ENCODE measurements around the gene SLC4A11. TPM values are rescaled to one million over a fixed set of nuclear protein-coding genes. Genes with fewer than 3 reads are reported as not detected.

SLC4A11 gene
- polyA plus RNA-seq, 1 donor from 2014 or later = 0.19 TPM

DNA sequence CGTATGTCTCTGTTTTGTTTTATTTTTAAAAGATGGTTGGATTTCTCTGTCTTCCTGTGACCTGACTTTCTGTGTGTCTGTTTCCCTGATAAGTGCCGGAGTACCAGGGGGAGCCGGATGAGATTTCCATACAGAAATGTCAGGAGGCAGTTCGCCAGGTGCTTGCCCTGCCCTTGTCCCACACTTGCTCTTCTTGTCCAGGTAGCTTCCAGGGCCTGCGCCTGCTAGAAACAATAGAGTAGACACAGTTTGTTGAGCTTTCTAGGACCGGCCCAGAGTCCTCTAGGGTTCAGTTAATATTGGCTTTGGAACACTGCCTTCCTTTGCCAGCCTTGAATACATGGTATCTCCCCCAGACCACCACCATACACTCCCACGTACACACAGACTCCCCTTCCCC lies 25.8 kb downstream of the SLC4A11 start:
- Histone ChIP-seq H3K27ac (ENCODE audit: low read length) (no peak overlapping the region), H3K9ac (ENCODE audit: low read length) (no peak overlapping the region)
- TF ChIP-seq POLR2AphosphoS5 (IDR thresholded peaks at IDR 0.05) = no peak
- no peak for TF ChIP-seq RAD21 (conservative IDR thresholded peaks at IDR 0.05)
- TF ChIP-seq, protein P1, sequence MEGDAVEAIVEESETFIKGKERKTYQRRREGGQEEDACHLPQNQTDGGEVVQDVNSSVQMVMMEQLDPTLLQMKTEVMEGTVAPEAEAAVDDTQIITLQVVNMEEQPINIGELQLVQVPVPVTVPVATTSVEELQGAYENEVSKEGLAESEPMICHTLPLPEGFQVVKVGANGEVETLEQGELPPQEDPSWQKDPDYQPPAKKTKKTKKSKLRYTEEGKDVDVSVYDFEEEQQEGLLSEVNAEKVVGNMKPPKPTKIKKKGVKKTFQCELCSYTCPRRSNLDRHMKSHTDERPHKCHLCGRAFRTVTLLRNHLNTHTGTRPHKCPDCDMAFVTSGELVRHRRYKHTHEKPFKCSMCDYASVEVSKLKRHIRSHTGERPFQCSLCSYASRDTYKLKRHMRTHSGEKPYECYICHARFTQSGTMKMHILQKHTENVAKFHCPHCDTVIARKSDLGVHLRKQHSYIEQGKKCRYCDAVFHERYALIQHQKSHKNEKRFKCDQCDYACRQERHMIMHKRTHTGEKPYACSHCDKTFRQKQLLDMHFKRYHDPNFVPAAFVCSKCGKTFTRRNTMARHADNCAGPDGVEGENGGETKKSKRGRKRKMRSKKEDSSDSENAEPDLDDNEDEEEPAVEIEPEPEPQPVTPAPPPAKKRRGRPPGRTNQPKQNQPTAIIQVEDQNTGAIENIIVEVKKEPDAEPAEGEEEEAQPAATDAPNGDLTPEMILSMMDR (IDR thresholded peaks at IDR 0.05; ENCODE audit: poor library complexity, severe bottlenecking) = no peak
- TF ChIP-seq SMC3 (conservative IDR thresholded peaks at IDR 0.05; ENCODE audit: poor library complexity) = no peak

DNA sequence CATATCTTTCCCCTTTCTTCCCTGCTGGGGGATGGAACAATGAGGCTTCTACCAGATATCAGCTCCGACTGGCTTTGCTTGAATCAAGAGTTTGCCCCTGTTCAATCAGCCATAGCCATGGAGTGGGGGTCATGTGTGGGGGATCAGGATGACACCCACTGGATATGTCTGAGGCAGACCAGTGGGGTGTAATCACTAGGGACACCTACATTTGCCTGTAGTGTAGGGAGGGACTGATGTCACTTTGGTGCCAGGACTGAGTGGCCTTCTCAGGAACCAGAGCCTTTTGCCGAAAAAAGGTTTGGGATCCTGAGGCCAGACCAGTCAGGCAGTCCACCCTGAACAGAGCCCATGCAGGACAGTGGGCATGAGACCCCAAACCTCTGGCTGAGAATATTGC lies 28.6 kb downstream of the SLC4A11 start:
- H3K9me3 ChIP-seq (ENCODE audit: low read length) = no peaks in the 10 kb centered on the region
- H3K27me3 ChIP-seq (ENCODE audit: insufficient read depth, low read depth, low read length) = no peaks in the 10 kb centered on the region
- H3K4me3 ChIP-seq (ENCODE audit: low read length) = peak overlapping the region; percentile 98
- TF ChIP-seq, protein P2, sequence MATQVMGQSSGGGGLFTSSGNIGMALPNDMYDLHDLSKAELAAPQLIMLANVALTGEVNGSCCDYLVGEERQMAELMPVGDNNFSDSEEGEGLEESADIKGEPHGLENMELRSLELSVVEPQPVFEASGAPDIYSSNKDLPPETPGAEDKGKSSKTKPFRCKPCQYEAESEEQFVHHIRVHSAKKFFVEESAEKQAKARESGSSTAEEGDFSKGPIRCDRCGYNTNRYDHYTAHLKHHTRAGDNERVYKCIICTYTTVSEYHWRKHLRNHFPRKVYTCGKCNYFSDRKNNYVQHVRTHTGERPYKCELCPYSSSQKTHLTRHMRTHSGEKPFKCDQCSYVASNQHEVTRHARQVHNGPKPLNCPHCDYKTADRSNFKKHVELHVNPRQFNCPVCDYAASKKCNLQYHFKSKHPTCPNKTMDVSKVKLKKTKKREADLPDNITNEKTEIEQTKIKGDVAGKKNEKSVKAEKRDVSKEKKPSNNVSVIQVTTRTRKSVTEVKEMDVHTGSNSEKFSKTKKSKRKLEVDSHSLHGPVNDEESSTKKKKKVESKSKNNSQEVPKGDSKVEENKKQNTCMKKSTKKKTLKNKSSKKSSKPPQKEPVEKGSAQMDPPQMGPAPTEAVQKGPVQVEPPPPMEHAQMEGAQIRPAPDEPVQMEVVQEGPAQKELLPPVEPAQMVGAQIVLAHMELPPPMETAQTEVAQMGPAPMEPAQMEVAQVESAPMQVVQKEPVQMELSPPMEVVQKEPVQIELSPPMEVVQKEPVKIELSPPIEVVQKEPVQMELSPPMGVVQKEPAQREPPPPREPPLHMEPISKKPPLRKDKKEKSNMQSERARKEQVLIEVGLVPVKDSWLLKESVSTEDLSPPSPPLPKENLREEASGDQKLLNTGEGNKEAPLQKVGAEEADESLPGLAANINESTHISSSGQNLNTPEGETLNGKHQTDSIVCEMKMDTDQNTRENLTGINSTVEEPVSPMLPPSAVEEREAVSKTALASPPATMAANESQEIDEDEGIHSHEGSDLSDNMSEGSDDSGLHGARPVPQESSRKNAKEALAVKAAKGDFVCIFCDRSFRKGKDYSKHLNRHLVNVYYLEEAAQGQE (IDR thresholded peaks at IDR 0.05; ENCODE audit: borderline replicate concordance) = no peak
- TF ChIP-seq EP300 (conservative IDR thresholded peaks at IDR 0.05; ENCODE audit: poor library complexity, severe bottlenecking) = no peak
- no peaks in the 10 kb centered on the region for H3F3A ChIP-seq (ENCODE audit: insufficient read depth, low read length, poor library complexity, severe bottlenecking)
- H3K4me2 ChIP-seq (ENCODE audit: low read length) = peak overlapping the region; percentile 84
- H3K9ac ChIP-seq (ENCODE audit: low read length) = peak overlapping the region; percentile 79
- H4K20me1 ChIP-seq (ENCODE audit: insufficient read depth) = no peaks in the 10 kb centered on the region
- H2AFZ ChIP-seq (ENCODE audit: low read depth, low read length) = no peak overlapping the region
- H3K79me2 ChIP-seq (replicated peaks; ENCODE audit: insufficient read depth, low read length) = peaks cover 10% of the 10 kb centered on the region
- no peaks in the 10 kb centered on the region for H3K36me3 ChIP-seq (ENCODE audit: insufficient read depth, low read length)
- no peak overlapping the region for H3K27ac ChIP-seq (ENCODE audit: low read length)
- H3K9me2 ChIP-seq (ENCODE audit: insufficient read depth, low read length) = no peaks in the 10 kb centered on the region

More for the DNA sequence above, 25.8 kb downstream of the SLC4A11 start:
- H3K9me3 ChIP-seq (ENCODE audit: low read length) = no peaks in the 10 kb centered on the region
- peaks cover 10% of the 10 kb centered on the region for H3K79me2 ChIP-seq (replicated peaks; ENCODE audit: insufficient read depth, low read length)
- H3K36me3 ChIP-seq (ENCODE audit: insufficient read depth, low read length) = no peaks in the 10 kb centered on the region
- no peak overlapping the region for H3K4me3 ChIP-seq (ENCODE audit: low read length)
- H4K20me1 ChIP-seq (ENCODE audit: insufficient read depth) = no peaks in the 10 kb centered on the region
- H2AFZ ChIP-seq (ENCODE audit: low read depth, low read length) = no peak overlapping the region
- no peaks in the 10 kb centered on the region for H3K9me2 ChIP-seq (ENCODE audit: insufficient read depth, low read length)
- no peaks in the 10 kb centered on the region for H3K27me3 ChIP-seq (ENCODE audit: insufficient read depth, low read depth, low read length)
- H3K4me2 ChIP-seq (ENCODE audit: low read length) = no peak overlapping the region
- H3F3A ChIP-seq (ENCODE audit: insufficient read depth, low read length, poor library complexity, severe bottlenecking) = no peaks in the 10 kb centered on the region

DNA sequence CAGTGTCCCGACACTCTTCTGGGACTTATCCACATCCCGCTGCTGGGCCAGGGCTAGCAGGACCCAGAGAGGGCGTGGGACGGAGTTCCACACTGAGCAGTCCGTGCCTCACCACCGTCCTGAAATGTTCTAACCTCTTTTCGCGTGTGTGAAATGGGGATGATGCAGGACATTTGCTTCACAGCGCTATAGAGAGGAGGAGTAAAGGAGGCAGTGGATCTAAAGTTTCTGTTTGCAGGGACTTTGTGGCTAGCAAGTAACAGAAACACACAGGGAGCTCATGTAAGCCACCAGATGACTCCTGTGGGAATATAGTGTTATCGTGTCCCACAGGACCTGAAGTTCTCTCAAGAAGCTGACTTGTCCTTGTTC lies 29.1 kb downstream of the SLC4A11 start:
- Histone ChIP-seq H3K9ac (ENCODE audit: low read length) (peak overlapping the region; percentile 79), H4K20me1 (ENCODE audit: insufficient read depth) (no peaks in the 10 kb centered on the region), H3K27me3 (ENCODE audit: insufficient read depth, low read depth, low read length) (no peaks in the 10 kb centered on the region), H3K9me3 (ENCODE audit: low read length) (no peaks in the 10 kb centered on the region), H3K36me3 (ENCODE audit: insufficient read depth, low read length) (no peaks in the 10 kb centered on the region), H2AFZ (ENCODE audit: low read depth, low read length) (peak overlapping the region; percentile 95), H3F3A (ENCODE audit: insufficient read depth, low read length, poor library complexity, severe bottlenecking) (no peaks in the 10 kb centered on the region), H3K27ac (ENCODE audit: low read length) (peak overlapping the region; percentile 70), H3K4me2 (ENCODE audit: low read length) (peak overlapping the region; percentile 84), H3K79me2 (replicated peaks; ENCODE audit: insufficient read depth, low read length) (peaks cover 10% of the 10 kb centered on the region), H3K9me2 (ENCODE audit: insufficient read depth, low read length) (no peaks in the 10 kb centered on the region), H3K4me3 (ENCODE audit: low read length) (peak overlapping the region; percentile 98)
- no peak for TF ChIP-seq SMC3 (conservative IDR thresholded peaks at IDR 0.05; ENCODE audit: poor library complexity)
- no peak for TF ChIP-seq EP300 (conservative IDR thresholded peaks at IDR 0.05; ENCODE audit: poor library complexity, severe bottlenecking)
- TF ChIP-seq, protein P1 (IDR thresholded peaks at IDR 0.05; ENCODE audit: poor library complexity, severe bottlenecking) = no peak
- no peak for TF ChIP-seq POLR2AphosphoS5 (IDR thresholded peaks at IDR 0.05)
- no peak for TF ChIP-seq TAF1 (IDR thresholded peaks at IDR 0.05; ENCODE audit: low read depth)
- TF ChIP-seq MXI1 (conservative IDR thresholded peaks at IDR 0.05; ENCODE audit: poor library complexity, severe bottlenecking) = no peak
- no peak for TF ChIP-seq EZH2 (IDR thresholded peaks at IDR 0.05; ENCODE audit: borderline replicate concordance, insufficient read depth, low read length, poor library complexity, severe bottlenecking)
- TF ChIP-seq, protein P2 (IDR thresholded peaks at IDR 0.05; ENCODE audit: borderline replicate concordance) = no peak
- no peak for TF ChIP-seq RAD21 (conservative IDR thresholded peaks at IDR 0.05)
